Colonic mucosa (tissue), 4 donors: ENCODE measurements around the gene RAB35. TPM values are rescaled to one million over a fixed set of nuclear protein-coding genes. Genes with fewer than 3 reads are reported as not detected.

Experiments
- DNase-seq: peaks from one replicate; pipeline ENCODE4 v3.0.0-alpha.2; 2020
- H3K27ac ChIP-seq: fragments of 200-600 bp; one replicate; pipeline ENCODE4 v1.8.0; 2021
- H3K27me3 ChIP-seq: fragments of 200-600 bp; one replicate; pipeline ENCODE4 v1.8.0; 2021
- H3K36me3 ChIP-seq: fragments of 200-600 bp; one replicate; pipeline ENCODE4 v1.8.0; 2021
- H3K4me1 ChIP-seq: fragments of 200-600 bp; one replicate; pipeline ENCODE4 v1.8.0; 2021; ENCODE audit warnings: mild to moderate bottlenecking
- H3K4me3 ChIP-seq: fragments of 200-600 bp; one replicate; pipeline ENCODE4 v1.8.0; 2021
- H3K9ac ChIP-seq, 2 donors: one replicate each; pipeline ENCODE4 v1.7.0; 2013; ENCODE audit warnings: control low read depth in 2 of 2, low read depth in 2 of 2, low read length in 2 of 2
- H3K9me3 ChIP-seq: fragments of 200-600 bp; one replicate; pipeline ENCODE4 v1.8.0; 2021
- CTCF ChIP-seq: fragments of 200-600 bp; IDR thresholded peaks from one replicate; pipeline ENCODE4 v1.8.0; 2022; ENCODE audit warnings: antibody characterized with exemption, mild to moderate bottlenecking
- intact Hi-C: fragments of 100-400 bp; cut with DNase I; formaldehyde crosslinking; loops from one replicate; pipeline ENCODE4 v1.14.1; 2022
- total RNA-seq, 2 donors: library from RNA; stranded (reverse); fragmentation: NEBNext Ultra II Directional in 1 of 2; extraction: Animal tissue kit (Norgen Biotek cat#: 25700) in 1 of 2; gene quantifications; one replicate each; pipeline ENCODE4 v1.2.1, GENCODE V29; 2021
- donor health status: healthy.
- donor health status: DM: no; HTN: no; CAD: no.
- donor health status: DM: no; HTN: no; CAD: no.

RAB35 gene
- total RNA-seq, 2 donors from 2014 or later, result 46.4 to 61.9 TPM

- no peak for TF ChIP-seq CTCF
- no peaks in the 10 kb centered on the region for H3K27me3 ChIP-seq
- no peak overlapping the region for H3K9ac ChIP-seq
- H3K9me3 ChIP-seq, result no peaks in the 10 kb centered on the region
- H3K4me1 ChIP-seq, result peaks cover 8% of the 10 kb centered on the region
- no peak overlapping the region for H3K4me3 ChIP-seq
- DNase-seq, result no peak
- intact Hi-C loops, result no loop called here
- no peak overlapping the region for H3K27ac ChIP-seq
- H3K36me3 ChIP-seq, result no peaks in the 10 kb centered on the region
Measured at GRCh38 chr12:120119271-120119973, 2.9 kb upstream of the RAB35 start.

DNA sequence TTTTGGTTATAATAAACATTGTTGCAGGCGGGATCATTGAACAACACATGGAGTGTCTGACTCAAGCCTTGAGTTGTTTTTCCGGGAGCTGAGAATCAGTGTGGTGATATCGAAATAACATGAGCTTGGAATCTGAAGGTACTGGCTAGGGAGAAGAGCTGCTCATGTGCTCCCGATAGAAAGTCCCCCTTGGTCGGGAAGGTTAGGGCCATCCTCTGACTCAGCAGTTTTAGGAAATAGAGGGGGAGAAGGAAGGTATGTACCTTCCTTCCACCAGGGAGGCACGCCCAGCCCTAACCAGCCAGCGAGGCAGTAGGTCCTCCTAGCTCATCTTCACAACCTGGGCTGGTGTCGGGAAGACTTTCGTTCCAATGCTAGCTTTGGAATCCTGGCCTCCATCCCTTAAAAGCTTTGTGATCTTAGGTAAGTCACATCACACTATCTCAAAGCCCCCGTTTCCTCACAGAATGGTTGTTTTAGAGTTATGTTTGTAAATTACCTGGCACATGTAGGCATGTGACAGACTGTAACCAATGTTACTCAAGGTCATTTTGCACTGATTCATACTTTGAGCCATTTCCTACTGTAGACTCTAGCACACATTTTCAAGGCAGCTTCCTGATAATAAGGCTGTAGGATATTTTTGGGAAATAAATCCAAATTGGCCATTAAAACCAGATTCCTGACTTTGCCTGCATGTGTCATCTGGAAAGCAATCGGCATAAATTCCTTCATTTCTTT lies 1.9 kb upstream of the RAB35 start:
- H3K4me1 ChIP-seq, result peaks cover 8% of the 10 kb centered on the region
- no peak for TF ChIP-seq CTCF
- H3K4me3 ChIP-seq, result no peak overlapping the region

DNA sequence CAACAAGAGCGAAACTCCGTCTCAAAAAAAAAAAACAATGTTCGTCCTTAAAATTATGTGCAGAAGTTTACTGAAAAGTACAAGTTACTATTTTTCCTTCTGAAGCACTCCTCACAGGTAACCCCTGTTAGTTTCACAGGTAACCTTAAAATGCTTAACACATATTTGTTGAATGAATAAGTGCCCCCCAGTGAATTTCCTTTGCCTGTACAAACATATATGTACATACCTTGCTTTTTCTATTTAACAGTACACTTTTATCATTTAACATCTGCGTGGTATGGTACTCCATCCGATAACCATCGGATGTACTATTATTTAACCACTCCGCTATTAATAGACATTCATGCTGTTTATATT lies 1.4 kb upstream of the RAB35 start:
- no peak for TF ChIP-seq CTCF
- peak overlapping the region; percentile 91 for H3K4me3 ChIP-seq
- no peaks in the 10 kb centered on the region for H3K27me3 ChIP-seq
- H3K9me3 ChIP-seq, result no peaks in the 10 kb centered on the region
- intact Hi-C loops, result no loop called here
- peaks cover 8% of the 10 kb centered on the region for H3K4me1 ChIP-seq
- peak overlapping the region; percentile 74 to 87 for H3K9ac ChIP-seq
- H3K36me3 ChIP-seq, result no peaks in the 10 kb centered on the region
- DNase-seq, result no peak
- peak overlapping the region; percentile 92 for H3K27ac ChIP-seq

More for the DNA sequence above, 1.9 kb upstream of the RAB35 start:
- DNase-seq, result no peak
- Histone ChIP-seq H3K9ac (peak overlapping the region in 1 of 2 donors; percentile 87), H3K9me3 (no peaks in the 10 kb centered on the region), H3K36me3 (no peaks in the 10 kb centered on the region), H3K27ac (no peak overlapping the region), H3K27me3 (no peaks in the 10 kb centered on the region)
- intact Hi-C loops, result no loop called here

DNA sequence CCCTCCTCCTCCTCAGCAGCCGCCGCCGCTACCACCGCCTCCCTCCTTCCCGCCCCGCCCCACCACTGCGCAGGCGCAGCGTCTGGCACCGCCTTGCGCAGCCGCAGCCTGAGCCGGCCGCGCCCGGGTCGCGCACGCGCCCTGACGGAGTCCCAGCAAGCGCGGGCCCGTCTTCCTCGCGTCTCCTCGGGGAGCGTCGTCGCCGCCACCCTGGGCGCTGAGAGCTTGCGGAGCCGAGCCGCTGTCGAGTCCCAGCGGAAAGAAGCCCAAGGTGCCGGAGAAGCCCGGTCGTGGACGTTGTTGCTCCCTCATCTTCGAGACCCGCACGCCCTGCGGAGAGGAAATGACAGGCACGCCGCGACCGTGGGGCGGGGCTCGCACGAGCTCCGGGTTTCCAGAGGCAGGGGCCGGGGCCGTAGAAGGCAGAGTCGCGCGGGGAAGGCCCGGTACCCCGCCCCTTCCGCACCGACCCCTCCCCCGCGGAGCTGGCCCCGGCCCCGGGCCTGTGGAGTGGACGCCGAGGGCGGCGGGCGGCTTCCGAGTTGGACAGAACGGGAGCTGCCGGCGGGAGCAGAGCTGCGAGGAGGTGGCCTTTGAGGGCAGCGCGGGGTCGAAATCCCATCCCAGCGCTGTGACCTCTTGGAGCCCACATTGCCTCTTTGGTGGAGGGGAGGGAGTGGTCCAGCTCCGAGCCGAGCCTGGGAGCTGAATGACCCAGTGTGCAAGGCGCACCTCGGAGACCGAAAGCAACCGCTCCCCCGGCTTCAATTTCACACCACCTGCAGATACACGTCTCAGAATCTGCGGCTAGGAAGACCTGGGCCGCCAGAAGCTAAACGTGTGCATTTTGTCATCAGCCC lies 469 bp upstream of the RAB35 start:
- peaks cover 8% of the 10 kb centered on the region for H3K4me1 ChIP-seq
- intact Hi-C loops, result no loop called here

More for the DNA sequence above, 469 bp upstream of the RAB35 start:
- H3K27me3 ChIP-seq, result no peaks in the 10 kb centered on the region
- no peaks in the 10 kb centered on the region for H3K36me3 ChIP-seq
- H3K27ac ChIP-seq, result peak overlapping the region; percentile 92
- peak overlapping the region; percentile 91 for H3K4me3 ChIP-seq
- no peaks in the 10 kb centered on the region for H3K9me3 ChIP-seq
- TF ChIP-seq CTCF, result no peak
- peak overlapping the region; percentile 74 to 87 for H3K9ac ChIP-seq
- DNase-seq, result peak; percentile 96
